Measurements from ENCODE around the gene MAP3K15. TPM values are rescaled to one million over a fixed set of nuclear protein-coding genes. Genes with fewer than 3 reads are reported as not detected.

MAP3K15 gene
- total RNA-seq, 1 experiment from 2014 or later = 1.2 TPM

DNA sequence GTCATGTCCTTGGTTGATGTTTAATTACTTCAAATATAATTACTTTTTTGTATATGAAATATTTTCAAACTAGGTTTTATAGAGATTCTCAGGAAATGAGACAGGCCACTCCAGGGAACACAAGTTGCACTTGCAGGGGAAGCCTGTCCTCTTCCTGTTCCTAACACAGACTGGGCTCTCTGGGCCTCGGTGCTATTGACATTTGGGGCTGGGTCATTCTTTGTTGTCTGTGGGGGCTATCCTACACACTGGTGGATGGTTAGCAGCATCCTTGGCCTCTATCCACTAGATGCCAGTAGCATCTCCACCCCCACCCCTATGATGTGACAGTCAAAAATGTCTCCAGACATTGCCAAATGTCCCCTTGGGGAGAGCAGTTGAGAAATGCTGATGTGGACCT lies 49.3 kb upstream of the MAP3K15 start:
- Histone ChIP-seq H2BK20ac (ENCODE audit: low read depth, low read length, poor library complexity, severe bottlenecking) (no peak overlapping the region), H4K8ac (replicated peaks; ENCODE audit: insufficient read length, low read depth, low read length) (no peak overlapping the region), H3K4me2 (ENCODE audit: insufficient read depth, insufficient read length, low read length) (no peak overlapping the region), H3T11ph (ENCODE audit: low read length) (no peak overlapping the region), H3K27me3 (ENCODE audit: insufficient read depth, low read length) (no peaks in the 10 kb centered on the region), H3K27ac (ENCODE audit: insufficient read length, low read depth, low read length) (no peak overlapping the region), H3K56ac (ENCODE audit: insufficient read length, low read depth, low read length) (no peak overlapping the region), H3K23me2 (ENCODE audit: insufficient read length, low read depth, low read length, poor library complexity, severe bottlenecking) (no peaks in the 10 kb centered on the region), H3K9ac (ENCODE audit: extremely low read depth, insufficient read length, low read length) (no peak overlapping the region), H3K4me1 (ENCODE audit: insufficient read depth, low read length) (no peaks in the 10 kb centered on the region; the same call in 1 of the 2 replicates), H2AK5ac (ENCODE audit: insufficient read length, low read length) (no peak overlapping the region), H2BK120ac (ENCODE audit: low read depth, low read length, poor library complexity, severe bottlenecking) (no peak overlapping the region), H3K79me2 (ENCODE audit: insufficient read depth, low read length) (no peaks in the 10 kb centered on the region), H4K20me1 (ENCODE audit: control insufficient read depth, insufficient read depth, insufficient read length) (no peaks in the 10 kb centered on the region), H3K79me1 (ENCODE audit: insufficient read depth, low read depth, low read length, poor library complexity, severe bottlenecking) (no peaks in the 10 kb centered on the region), H2BK12ac (ENCODE audit: insufficient read length, low read depth, low read length) (no peak overlapping the region), H3K14ac (ENCODE audit: insufficient read depth, low read length) (no peak overlapping the region), H2BK15ac (ENCODE audit: low read depth, low read length) (no peak overlapping the region), H3K18ac (ENCODE audit: insufficient read length, low read depth, low read length) (no peak overlapping the region), H2AFZ (ENCODE audit: low read length) (no peak overlapping the region), H4K91ac (ENCODE audit: insufficient read length, low read depth, low read length) (no peak overlapping the region), H3K23ac (ENCODE audit: insufficient read length, low read depth, low read length) (no peak overlapping the region), H2BK5ac (ENCODE audit: insufficient read length, low read length) (no peak overlapping the region), H3K9me3 (ENCODE audit: control insufficient read depth, low read depth, low read length) (peaks cover 56% of the 10 kb centered on the region), H4K5ac (ENCODE audit: insufficient read length, low read depth, low read length) (no peak overlapping the region), H3K4ac (ENCODE audit: low read depth, low read length) (no peak overlapping the region)
- peaks cover 64 to 66% of the 10 kb centered on the region in 2 experiments for H3K9me3 Mint-ChIP-seq
- H3K4me3 Mint-ChIP-seq = no peak overlapping the region
- TF ChIP-seq, protein P1, sequence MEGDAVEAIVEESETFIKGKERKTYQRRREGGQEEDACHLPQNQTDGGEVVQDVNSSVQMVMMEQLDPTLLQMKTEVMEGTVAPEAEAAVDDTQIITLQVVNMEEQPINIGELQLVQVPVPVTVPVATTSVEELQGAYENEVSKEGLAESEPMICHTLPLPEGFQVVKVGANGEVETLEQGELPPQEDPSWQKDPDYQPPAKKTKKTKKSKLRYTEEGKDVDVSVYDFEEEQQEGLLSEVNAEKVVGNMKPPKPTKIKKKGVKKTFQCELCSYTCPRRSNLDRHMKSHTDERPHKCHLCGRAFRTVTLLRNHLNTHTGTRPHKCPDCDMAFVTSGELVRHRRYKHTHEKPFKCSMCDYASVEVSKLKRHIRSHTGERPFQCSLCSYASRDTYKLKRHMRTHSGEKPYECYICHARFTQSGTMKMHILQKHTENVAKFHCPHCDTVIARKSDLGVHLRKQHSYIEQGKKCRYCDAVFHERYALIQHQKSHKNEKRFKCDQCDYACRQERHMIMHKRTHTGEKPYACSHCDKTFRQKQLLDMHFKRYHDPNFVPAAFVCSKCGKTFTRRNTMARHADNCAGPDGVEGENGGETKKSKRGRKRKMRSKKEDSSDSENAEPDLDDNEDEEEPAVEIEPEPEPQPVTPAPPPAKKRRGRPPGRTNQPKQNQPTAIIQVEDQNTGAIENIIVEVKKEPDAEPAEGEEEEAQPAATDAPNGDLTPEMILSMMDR (conservative IDR thresholded peaks at IDR 0.05) = no peak
- H3K4me1 Mint-ChIP-seq = peaks cover 9 to 13% of the 10 kb centered on the region in 2 experiments; a peak in 3 of 4 replicates
- no peak overlapping the region for H3K27ac Mint-ChIP-seq
- DNase-seq = no peak
- no peaks in the 10 kb centered on the region; the same call in 1 of the 2 replicates for H3K27me3 Mint-ChIP-seq (ENCODE audit: low read depth)
- H3K36me3 Mint-ChIP-seq (ENCODE audit: insufficient read depth in 1 of 3, low read depth in 3 of 3) = peaks cover 0 to 7% (median 6%) of the 10 kb centered on the region in 3 experiments; a peak in 3 of 7 replicates
- no CpG with 5 or more reads among the region's 1 CpG for WGBS (ENCODE audit: extremely low coverage, insufficient read length, low lambda C conversion rate)
